Endothelial cell of umbilical vein (primary cell): ENCODE data around the gene SUV39H2. TPM values are rescaled to one million over a fixed set of nuclear protein-coding genes. Genes with fewer than 3 reads are reported as not detected.
A peak's percentile ranks its signal among the peaks of the same experiment; 100 is the strongest.

ENCODE experiments used
- BruUV-seq: library from RNA; stranded (reverse); fragments of 400-500 nt; replicated peaks from 2 replicates; lab custom pipeline; 2021; lab: Mats Ljungman, UMichigan
- CTCF ChIA-PET: fragments of 300-600, 350-600 bp; sonication (Branson Sonifier 250); formaldehyde crosslinking; loops from one replicate; lab custom pipeline; 2021; ENCODE audit warnings: antibody characterized with exemption, inconsistent platforms; lab: Charles Lee
- POLR2A ChIA-PET: fragments of 300-600, 350-600 bp; sonication (Branson Sonifier 250); formaldehyde crosslinking; loops from one replicate; lab custom pipeline; 2021; ENCODE audit warnings: antibody characterized with exemption, inconsistent platforms; lab: Charles Lee
- DNase-seq: peaks from one replicate; pipeline ENCODE4 v3.0.0-alpha.2; 2011; ENCODE audit warnings: low read depth, low spot score
- FAIRE-seq: peaks from 2 replicates; lab custom pipeline; 2011; peaks lifted over from hg19 to GRCh38; lab: Jason Lieb, UNC
- H2AFZ ChIP-seq: 2 replicates; pipeline ENCODE4 v1.6.0; 2012; ENCODE audit warnings: low read depth, low read length, control low read depth, inconsistent platforms
- H3K27ac ChIP-seq: 2 replicates; pipeline ENCODE4 v1.5.1; 2011; ENCODE audit warnings: low read depth, mild to moderate bottlenecking, control low read depth, low read length, moderate library complexity; ENCODE audit not compliant: insufficient read depth
- H3K27me3 ChIP-seq, 2 experiments: 2 replicates each; pipeline versions ENCODE4 v1.6.0 to v1.6.1; 2011; ENCODE audit warnings: low read length in 2 of 2, mixed read lengths in 1 of 2; ENCODE audit not compliant: control insufficient read depth in 2 of 2, insufficient read depth in 2 of 2
- H3K36me3 ChIP-seq, 2 experiments: 2 replicates in 1 of 2; 3 replicates in 1 of 2; pipeline ENCODE4 v1.5.1; 2011; ENCODE audit warnings: low read length in 2 of 2, mild to moderate bottlenecking in 1 of 2, moderate library complexity in 1 of 2; ENCODE audit not compliant: control insufficient read depth in 2 of 2, insufficient read depth in 2 of 2; ENCODE audit errors: extremely low read depth in 1 of 2
- H3K4me1 ChIP-seq: 3 replicates; pipeline ENCODE4 v1.5.1; 2011; ENCODE audit warnings: mild to moderate bottlenecking, low read length; ENCODE audit not compliant: control insufficient read depth, insufficient read depth; ENCODE audit errors: extremely low read depth
- H3K4me2 ChIP-seq: 2 replicates; pipeline ENCODE4 v1.6.1; 2011; ENCODE audit warnings: low read length, control low read depth, mixed read lengths; ENCODE audit not compliant: insufficient read depth
- H3K4me3 ChIP-seq, 3 experiments: fragments of 200-600 bp in 1 of 3; sonication (generic), shearing (Covaris generic) in 1 of 3; replicated peaks in 1 of 3; 2 replicates each; pipeline ENCODE4 v1.5.1; 2011 to 2016; ENCODE audit warnings: control low read depth in 3 of 3, low read length in 3 of 3, mild to moderate bottlenecking in 2 of 3, inconsistent platforms in 1 of 3, low read depth in 1 of 3, moderate library complexity in 1 of 3; ENCODE audit not compliant: insufficient read depth in 1 of 3
- H3K79me2 ChIP-seq: 2 replicates; pipeline ENCODE4 v1.6.0; 2012; ENCODE audit warnings: low read length, inconsistent platforms; ENCODE audit not compliant: control insufficient read depth, insufficient read depth
- H3K9ac ChIP-seq: replicated peaks from 2 replicates; pipeline ENCODE3; 2011; ENCODE audit warnings: low read length, control low read depth; ENCODE audit not compliant: insufficient read depth; ENCODE audit errors: extremely low read depth
- H3K9me1 ChIP-seq: replicated peaks from 3 replicates; pipeline ENCODE4 v1.6.0; 2011; ENCODE audit warnings: mild to moderate bottlenecking, low read length; ENCODE audit not compliant: control insufficient read depth, insufficient read depth; ENCODE audit errors: extremely low read depth
- H3K9me3 ChIP-seq: replicated peaks from 2 replicates; pipeline ENCODE4 v1.5.1; 2012; ENCODE audit warnings: low read length, inconsistent platforms; ENCODE audit not compliant: control insufficient read depth, insufficient read depth
- H4K20me1 ChIP-seq: replicated peaks from 2 replicates; pipeline ENCODE3; 2011; ENCODE audit warnings: mild to moderate bottlenecking, low read length; ENCODE audit not compliant: control insufficient read depth, insufficient read depth; ENCODE audit errors: extremely low read depth
- EZH2 ChIP-seq: IDR thresholded peaks from 2 replicates; pipeline ENCODE4 v1.6.1; 2012; ENCODE audit warnings: borderline replicate concordance, low read depth, mild to moderate bottlenecking, moderate library complexity, low read length, inconsistent platforms; ENCODE audit not compliant: severe bottlenecking
- FOS ChIP-seq: IDR thresholded peaks from 2 replicates; pipeline ENCODE4 v1.6.1; 2011; ENCODE audit warnings: mild to moderate bottlenecking, low read length, moderate library complexity, borderline replicate concordance; ENCODE audit not compliant: insufficient read depth
- GATA2 ChIP-seq: IDR thresholded peaks from 2 replicates; pipeline ENCODE4 v1.7.0; 2011; ENCODE audit warnings: low read depth, mild to moderate bottlenecking, moderate library complexity, mixed read lengths, low read length; ENCODE audit not compliant: insufficient read length, insufficient read depth
- JUN ChIP-seq: IDR thresholded peaks from 2 replicates; pipeline ENCODE4 v1.6.1; 2011; ENCODE audit warnings: borderline replicate concordance, low read depth; ENCODE audit not compliant: insufficient read length, insufficient read depth
- MYC ChIP-seq: IDR thresholded peaks from one replicate; pipeline ENCODE4 v1.6.1; 2011; ENCODE audit warnings: mild to moderate bottlenecking, low read depth, low read length
- POLR2A ChIP-seq: IDR thresholded peaks from 2 replicates; pipeline ENCODE4 v1.6.1; 2012; ENCODE audit warnings: low read depth, mild to moderate bottlenecking, control low read depth, low read length
- POLR2AphosphoS5 ChIP-seq: IDR thresholded peaks from 2 replicates; pipeline ENCODE4 v1.6.1; 2012; ENCODE audit warnings: low read depth, mild to moderate bottlenecking, control low read depth, low read length, moderate library complexity; ENCODE audit not compliant: insufficient read depth
- dilution Hi-C: fragments of 300-500 bp; cut with MboI; formaldehyde crosslinking; loops from one replicate; pipeline ENCODE4 v1.15.0; 2019; ENCODE audit warnings: low sequenced_read_pairs; ENCODE audit not compliant: extremely low pct_ligation_motif_present
- intact Hi-C: fragments of 100-400 bp; cut with micrococcal nuclease; formaldehyde crosslinking; loops from one replicate; pipeline ENCODE4 v1.10.0; 2022
- polyA plus RNA-seq, 4 experiments: library from polyadenylated mRNA; depleted of rRNA in 3 of 4; stranded (reverse) in 3 of 4; unstranded in 1 of 4; fragments of >200 nt; gene quantifications; 2 replicates each; pipeline versions ENCODE4 v1.2.1 to v1.2.3, GENCODE V29; 2011 to 2012; ENCODE audit warnings: missing spikeins in 1 of 4
- total RNA-seq: library from RNA; stranded (reverse); gene quantifications from 2 replicates; pipeline ENCODE4 v1.2.3, GENCODE V29; 2021
- TF ChIP-seq, protein P1 (sequence below), 2 donors: IDR thresholded peaks; 1 replicate in 1 of 2; 2 replicates in 1 of 2; pipeline ENCODE4 v1.5.1; 2011; ENCODE audit warnings: low read length in 2 of 2, mild to moderate bottlenecking in 2 of 2, moderate library complexity in 2 of 2, control low read depth in 1 of 2, inconsistent platforms in 1 of 2, low read depth in 1 of 2; ENCODE audit not compliant: insufficient read depth in 1 of 2; ENCODE audit errors: extremely low read depth in 1 of 2
- TF ChIP-seq, protein P2 (sequence below): IDR thresholded peaks from 2 replicates; pipeline ENCODE4 v1.6.1; 2011; ENCODE audit not compliant: insufficient read depth, insufficient read length

The SUV39H2 gene
- total and polyA plus RNA-seq, 2 donors (not counting 3 experiments of a cell fraction or from before 2014, with no cell fraction given), result 5.7 to 29.9 TPM

DNA sequence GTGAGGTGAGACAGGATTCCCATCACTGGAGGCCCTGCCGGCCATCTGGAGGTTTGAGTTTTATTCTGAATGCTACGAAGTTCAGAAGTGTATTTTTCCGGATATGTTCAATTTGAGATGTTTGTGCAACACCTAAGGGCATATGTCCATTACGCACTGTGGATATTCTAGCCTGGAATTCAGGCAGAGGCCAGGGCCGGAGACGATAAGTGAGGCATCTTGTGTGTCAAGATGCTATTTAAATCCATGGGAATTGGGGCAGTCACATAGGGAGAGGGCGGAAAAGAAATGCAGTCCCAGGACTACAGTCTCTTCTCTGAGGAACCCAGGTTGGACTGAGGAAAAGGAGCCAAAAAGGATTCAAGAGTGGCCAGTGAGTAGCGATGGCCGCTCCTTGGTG is 1.9 kb upstream of the SUV39H2 start:
- ChIA-PET CTCF (interaction anchor here (1.4 kb wide), 1 partner anchor 289 kb away, joined by 4 read pairs; no protein-coding TSS in a partner anchor), POLR2A (no interaction called here)
- H3K9me1 ChIP-seq, result no peaks in the 10 kb centered on the region
- no peaks in the 10 kb centered on the region for H3K27me3 ChIP-seq
- H2AFZ ChIP-seq, result no peak overlapping the region
- H3K4me1 ChIP-seq, result peaks cover 20% of the 10 kb centered on the region
- FAIRE-seq (no peak), DNase-seq (no peak)
- peak overlapping the region in 1 of 3 experiments; percentile 83 for H3K4me3 ChIP-seq
- BruUV-seq, result no TSS peak
- no peak for TF ChIP-seq JUN
- TF ChIP-seq POLR2AphosphoS5, result no peak
- no peak for TF ChIP-seq FOS
- TF ChIP-seq, protein P1, sequence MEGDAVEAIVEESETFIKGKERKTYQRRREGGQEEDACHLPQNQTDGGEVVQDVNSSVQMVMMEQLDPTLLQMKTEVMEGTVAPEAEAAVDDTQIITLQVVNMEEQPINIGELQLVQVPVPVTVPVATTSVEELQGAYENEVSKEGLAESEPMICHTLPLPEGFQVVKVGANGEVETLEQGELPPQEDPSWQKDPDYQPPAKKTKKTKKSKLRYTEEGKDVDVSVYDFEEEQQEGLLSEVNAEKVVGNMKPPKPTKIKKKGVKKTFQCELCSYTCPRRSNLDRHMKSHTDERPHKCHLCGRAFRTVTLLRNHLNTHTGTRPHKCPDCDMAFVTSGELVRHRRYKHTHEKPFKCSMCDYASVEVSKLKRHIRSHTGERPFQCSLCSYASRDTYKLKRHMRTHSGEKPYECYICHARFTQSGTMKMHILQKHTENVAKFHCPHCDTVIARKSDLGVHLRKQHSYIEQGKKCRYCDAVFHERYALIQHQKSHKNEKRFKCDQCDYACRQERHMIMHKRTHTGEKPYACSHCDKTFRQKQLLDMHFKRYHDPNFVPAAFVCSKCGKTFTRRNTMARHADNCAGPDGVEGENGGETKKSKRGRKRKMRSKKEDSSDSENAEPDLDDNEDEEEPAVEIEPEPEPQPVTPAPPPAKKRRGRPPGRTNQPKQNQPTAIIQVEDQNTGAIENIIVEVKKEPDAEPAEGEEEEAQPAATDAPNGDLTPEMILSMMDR (IDR thresholded peaks at IDR 0.05; ENCODE audit: extremely low read depth in 1 of 2, insufficient read depth in 1 of 2, low read depth in 1 of 2, low read length in 2 of 2), result no peak
- TF ChIP-seq EZH2, result no peak
- no peak for TF ChIP-seq GATA2
- TF ChIP-seq POLR2A, result no peak
- TF ChIP-seq, protein P2, sequence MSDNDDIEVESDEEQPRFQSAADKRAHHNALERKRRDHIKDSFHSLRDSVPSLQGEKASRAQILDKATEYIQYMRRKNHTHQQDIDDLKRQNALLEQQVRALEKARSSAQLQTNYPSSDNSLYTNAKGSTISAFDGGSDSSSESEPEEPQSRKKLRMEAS, result no peak
- no peak for TF ChIP-seq MYC
- intact Hi-C loops (loop anchor here (10.0 kb wide), 1 partner anchor 208 kb away; the partner anchor contains the start of gene ACBD7), dilution Hi-C loops (no loop called here)
- no peaks in the 10 kb centered on the region for H3K9me3 ChIP-seq
- no peak overlapping the region for H3K27ac ChIP-seq
- H3K79me2 ChIP-seq, result peaks cover 42% of the 10 kb centered on the region
- no peak overlapping the region for H3K9ac ChIP-seq
- H3K36me3 ChIP-seq, result no peaks in the 10 kb centered on the region
- no peaks in the 10 kb centered on the region for H4K20me1 ChIP-seq
- H3K4me2 ChIP-seq, result peak overlapping the region; percentile 91
